ENCODE data around the gene RGS17.
"Not testable (repeated sequence)": the region's sequence is repeated elsewhere in the genome, so short reads cannot be mapped to it uniquely, and the experiment has no call there.

The RGS17 gene, protein sequence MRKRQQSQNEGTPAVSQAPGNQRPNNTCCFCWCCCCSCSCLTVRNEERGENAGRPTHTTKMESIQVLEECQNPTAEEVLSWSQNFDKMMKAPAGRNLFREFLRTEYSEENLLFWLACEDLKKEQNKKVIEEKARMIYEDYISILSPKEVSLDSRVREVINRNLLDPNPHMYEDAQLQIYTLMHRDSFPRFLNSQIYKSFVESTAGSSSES

DNA sequence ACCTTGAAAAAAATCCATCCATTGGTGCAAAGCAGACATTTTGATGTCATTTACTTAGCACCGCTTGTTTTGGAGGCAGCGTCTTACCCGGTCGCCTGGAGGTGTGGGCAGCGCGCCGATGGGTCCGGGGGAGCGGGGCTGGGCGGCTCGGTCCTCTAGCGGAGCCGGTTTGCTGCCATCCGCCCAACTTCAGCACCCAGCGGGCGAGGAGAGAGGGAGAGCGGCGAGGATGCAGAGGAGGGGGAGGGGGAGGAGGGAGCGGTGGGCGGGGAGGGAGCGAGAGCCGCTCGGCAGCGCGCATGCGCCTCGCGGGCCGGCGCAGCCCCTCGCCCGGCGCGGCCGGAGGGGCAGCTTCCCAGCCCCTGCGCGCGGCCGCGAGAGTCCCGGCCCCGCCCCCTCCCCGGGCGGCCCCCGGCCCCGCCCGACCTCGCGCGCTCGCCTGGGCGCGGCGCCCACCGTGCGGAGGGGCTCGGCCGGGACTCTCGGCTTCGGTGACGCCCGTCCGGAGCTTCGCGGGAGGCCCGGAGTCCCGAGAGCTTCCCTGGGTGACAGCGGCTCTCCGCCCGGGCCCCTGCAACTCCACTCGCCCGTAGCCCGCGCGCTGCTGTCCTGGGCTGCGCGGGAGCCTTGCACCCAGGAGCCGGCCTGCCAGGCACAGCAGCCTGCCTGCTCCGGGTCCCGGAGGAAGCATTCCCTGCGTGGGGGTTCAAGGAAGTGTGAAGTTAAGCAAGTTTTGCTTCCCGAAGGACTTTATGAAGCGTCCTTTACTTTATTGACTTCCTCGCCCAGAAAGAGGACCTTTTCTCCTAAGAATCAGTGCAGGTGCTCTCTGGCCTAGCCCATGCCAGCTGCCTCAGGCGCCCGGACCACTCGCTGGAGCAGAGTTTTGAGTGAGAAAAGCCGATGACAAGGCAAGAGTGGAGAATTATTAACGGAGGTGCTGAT lies at the start of gene RGS17:
RGS17 (minus strand) TSS at position 246 of the 945 bp plus-strand sequence. CDS start 87,264 bp downstream, outside the sequence.
- peak; percentile 92 for DNase-seq (ENCODE audit: low spot score)

DNA sequence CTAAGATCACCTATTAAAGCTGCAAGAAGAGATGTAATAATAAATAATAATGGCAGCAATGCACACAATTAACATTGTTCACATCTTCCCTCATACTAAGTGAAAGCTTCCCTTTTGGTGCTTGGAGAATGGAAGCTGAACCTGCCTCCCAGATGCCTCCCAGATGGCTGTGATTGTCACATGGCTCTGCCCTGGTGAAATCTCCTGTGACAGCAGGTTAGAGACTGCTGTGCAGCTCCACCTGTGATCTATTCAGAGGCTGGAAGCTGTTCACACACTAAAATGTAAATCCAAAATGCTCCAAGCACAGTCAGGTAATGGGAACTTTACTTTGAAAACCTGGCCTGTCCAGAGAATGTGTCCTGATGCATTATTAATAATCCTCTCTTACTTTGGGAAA lies 41.7 kb upstream of the RGS17 start:
- no peak for DNase-seq (ENCODE audit: low spot score)

DNA sequence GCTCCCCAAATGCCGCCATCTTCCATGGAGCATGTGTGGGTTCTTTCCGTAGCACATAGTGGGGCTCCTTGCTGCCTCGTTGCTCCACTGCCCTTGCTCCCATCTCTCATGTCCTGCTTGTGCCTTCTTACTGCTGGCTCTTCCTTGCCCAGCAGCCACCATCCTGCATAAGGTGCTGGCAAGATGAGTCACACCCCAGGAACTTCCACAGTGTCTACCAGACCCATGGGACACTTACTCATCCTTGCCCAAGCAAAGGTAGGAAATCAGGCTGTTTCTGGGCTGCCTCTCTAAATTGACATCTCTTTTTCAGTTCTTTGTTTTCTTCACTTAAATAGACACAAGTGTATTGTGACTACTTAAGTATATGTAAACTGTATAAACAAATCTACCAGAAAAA lies 39.4 kb upstream of the RGS17 start:
- DNase-seq (ENCODE audit: low spot score): peak; percentile 46

DNA sequence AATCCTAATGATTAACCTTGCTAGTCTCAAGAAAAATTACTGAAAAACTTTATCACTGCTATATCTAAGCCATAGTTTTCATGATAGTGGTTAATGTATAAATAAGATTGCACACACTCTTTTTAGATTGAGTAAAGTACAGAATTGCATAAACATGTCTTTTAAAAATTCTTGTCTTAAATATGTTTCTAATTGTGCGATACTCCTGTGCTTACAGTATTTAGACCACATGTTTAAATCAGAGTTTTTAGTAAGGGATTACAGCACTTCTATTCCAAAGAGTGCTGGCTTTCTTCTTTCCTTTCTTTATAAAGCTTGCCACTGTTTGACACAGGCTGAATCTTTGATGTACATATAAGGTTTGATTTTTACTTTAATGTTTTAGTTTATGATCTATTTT lies 36.8 kb upstream of the RGS17 start:
- DNase-seq (ENCODE audit: low spot score): peak; percentile 3

DNA sequence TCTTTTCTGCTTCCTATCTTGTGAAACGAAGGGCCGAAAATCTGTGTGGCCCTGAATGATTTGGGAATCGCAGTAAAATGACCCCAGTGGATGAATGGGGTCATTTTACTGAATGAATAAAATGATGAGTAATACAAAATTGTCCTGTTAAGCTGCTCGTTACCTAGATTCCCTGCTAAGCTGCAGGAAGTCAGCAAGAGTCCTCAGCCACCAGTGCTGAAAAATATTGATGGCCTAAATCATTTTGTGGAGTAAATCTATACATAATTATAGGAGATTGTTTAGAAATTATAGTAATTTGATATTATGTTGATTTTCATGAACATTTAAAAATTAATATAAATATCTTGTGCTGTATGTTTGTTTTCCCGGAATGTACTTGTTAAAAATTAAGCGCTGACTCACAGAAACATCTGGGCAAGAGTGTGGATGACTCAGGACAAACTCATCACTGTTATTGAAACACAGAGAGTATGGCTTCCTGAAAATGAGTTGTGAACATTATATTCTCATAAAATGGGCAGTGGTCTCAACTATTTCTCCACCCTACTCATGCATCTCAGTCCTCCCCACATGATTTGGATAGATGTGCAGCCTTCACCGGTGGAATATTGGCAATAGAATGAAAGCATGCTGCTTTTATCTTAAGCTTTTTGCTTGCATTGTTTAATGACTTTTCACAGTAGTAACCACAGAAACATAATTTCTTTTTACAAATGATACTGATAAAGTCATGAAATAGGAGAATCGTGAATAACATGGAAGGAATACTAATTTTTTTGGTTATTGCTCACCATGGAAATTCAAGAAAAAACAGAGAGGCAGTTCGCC lies 36.2 kb upstream of the RGS17 start:
- peak; percentile 65 for DNase-seq (ENCODE audit: low spot score)

DNA sequence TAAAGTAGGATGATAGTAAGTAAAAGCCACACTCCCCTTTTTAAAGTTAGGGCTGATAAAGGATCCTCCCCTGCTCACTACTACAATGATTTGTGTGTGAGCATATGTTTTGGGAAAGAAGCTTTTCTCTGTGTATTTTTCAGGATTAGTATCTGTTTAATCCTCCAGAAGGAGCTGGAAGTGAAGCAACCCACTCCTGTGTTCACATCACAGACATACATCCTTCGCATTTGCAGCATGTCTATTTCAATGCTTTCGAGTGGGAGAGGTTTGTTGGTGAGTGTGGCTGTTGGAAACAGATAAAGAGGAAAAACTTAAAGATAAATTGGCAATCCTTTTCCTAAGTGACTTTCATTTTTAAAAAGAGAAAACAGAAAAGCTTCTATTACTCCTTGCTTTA lies 31.6 kb upstream of the RGS17 start:
- DNase-seq (ENCODE audit: low spot score): no peak

DNA sequence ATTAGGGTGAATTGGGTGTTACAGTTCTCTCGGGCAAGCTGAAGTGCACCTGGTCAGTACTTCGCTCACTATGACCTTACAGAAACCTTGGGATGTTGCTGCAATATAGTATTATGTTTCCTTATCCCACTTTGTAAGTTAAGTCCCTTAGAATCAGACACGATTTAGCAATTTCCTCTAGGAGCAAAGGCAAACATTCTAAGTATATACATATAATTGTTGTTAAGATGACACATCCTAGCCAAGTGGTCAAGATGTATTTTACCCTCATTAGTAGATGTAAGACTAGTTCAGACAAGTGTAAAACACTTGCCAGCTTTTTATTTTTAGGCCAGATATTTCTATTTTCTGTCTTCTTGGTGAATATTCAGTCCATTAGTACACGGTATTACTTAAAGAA lies 31.1 kb upstream of the RGS17 start:
- DNase-seq (ENCODE audit: low spot score): no peak

DNA sequence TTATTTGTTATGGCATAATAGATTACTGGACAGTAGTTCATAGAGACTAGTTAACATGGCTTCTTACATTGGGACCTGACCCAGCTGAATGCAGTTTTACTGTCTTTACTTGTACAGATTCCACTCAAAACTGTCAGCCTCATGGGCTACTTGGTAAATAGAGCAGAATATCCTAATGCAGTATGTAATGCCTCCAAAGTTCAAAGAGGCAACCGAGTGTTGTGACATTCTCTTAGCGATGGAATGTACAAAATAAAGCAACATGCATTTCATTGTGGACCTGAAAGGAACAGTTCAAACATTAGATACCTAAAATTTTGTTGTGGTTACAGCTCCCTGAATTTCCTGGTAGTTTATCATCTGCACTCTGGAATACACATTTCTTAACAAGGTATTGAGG lies 29.1 kb upstream of the RGS17 start:
- DNase-seq (ENCODE audit: low spot score): no peak

DNA sequence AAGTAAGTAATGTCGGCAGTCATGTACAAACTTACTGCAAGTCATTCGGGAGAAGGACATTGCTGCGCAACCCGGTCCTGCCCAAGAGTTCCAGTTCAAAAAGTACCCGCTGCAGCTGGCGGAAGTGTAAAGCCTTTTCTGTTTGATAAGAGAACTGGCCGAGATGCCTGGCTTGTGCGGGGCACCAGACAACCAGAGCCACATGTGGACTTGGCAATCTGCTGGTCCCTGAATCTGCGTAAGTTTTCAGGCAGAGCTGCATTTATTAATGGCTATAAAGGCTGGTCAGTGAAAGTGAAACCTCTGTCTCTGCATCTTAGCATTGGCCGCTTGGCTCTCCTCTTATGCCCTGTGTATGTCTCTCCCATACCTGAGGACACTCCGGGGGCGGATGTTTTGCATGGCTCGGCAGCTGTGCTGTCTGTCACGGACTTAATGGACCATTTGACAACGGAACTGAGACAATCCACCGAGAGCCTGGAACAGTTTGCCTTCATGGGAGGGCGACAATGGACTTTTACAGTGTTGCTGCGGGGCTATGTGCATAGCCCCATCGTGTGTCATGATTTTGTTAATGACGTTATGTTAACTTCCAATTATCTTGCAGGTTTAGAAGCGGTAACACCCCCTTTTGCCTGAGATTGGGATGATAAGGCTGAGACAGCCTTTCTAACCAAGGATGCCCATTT lies 19.8 kb upstream of the RGS17 start:
- DNase-seq (ENCODE audit: low spot score): no peak

DNA sequence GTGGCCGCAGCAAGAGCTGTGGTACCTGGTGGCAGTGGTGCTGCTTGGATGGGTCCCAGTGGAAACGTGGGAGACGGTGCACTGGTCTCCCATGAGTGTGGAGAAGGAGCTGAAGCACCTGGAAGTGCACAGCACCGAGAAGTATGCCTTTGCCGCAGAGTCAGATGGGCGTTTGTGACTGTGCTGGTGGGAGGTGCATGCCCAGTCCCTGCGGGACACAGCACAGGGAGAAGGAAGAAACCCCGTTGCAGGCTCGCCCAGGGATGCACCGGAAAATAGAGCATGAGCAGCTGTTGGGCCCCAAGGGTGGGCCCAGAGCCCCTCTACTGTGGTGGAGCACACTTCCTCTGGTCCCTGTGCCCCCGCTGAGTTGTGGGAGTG lies 19.3 kb upstream of the RGS17 start:
- no peak for DNase-seq (ENCODE audit: low spot score)

DNA sequence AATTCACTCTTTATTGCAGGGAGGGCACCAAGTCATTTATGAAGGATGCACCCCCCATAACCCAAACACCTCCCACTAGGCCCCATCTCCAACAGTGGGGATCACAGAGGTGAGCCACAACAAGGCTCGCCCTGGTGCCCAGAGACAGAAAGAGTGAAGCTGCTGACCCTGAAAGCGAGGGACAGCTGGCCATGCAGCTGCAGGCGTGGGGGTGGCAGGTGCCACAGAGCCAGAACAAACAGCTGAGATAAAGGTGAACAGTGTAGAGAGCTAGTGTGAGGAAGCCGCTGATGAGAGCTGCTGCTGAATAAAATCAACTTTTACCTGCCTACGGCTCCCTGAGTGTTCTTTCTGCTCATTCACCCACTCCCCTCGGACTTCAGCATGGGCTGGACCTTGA lies 18.8 kb upstream of the RGS17 start:
- no peak for DNase-seq (ENCODE audit: low spot score)

DNA sequence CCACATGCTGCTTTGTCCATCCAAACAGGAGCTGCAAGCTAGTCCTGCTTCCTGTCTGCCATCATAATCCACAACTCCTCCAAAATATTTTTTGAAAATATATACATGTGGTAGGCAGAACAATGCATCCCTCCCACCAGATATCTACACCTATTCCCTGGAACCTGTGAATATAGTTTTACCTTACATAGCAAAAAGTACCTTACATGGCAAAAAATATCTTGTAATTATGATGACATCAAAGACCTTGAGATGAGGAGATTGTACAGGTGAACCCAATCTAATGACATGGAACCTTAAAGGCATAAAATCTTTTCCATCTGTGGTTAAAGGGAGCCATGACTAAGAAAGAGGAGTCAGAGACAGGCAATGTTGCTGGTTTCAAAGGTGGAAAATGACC lies 15.3 kb upstream of the RGS17 start:
- DNase-seq (ENCODE audit: low spot score): no peak

DNA sequence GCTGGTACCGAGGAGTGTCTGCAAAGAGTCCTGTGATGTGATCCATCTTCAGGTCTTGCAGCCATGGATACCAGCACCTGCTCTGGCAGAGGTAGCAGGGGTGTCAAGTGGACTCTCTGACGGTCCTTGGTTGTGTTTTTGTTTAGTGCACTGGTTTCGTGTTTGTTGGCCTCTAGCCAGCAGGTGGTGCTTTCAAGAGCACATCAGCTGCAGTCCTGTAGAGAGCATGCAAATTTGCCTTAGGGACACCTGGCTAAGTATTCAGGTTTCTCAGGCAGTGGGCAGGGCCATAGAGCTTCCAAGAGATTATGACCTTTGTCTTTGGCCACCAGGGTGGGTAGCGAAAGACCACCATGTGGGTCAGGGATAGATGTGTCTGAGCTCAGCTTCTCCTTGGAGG lies 14.5 kb upstream of the RGS17 start:
- DNase-seq (ENCODE audit: low spot score): no peak

DNA sequence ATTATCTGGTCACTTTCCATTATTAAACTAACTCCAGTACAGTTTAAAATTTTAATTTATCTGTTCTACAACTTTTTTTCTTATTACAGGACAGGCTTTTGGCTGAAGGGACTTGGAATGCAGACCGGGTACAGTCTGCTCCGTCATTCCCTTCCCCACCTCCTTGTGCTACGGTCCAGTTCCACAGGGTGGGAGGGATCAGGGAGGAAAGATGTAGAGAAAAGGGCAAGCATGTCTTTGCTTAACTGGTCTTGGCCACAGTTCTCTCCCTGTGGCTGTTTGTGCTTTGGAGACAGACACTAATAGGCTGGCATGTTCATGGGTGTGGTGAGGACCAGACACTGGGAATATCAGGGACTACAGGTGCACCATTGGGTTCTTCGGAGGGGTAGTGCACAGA lies 12.1 kb upstream of the RGS17 start:
- DNase-seq (ENCODE audit: low spot score): no peak

DNA sequence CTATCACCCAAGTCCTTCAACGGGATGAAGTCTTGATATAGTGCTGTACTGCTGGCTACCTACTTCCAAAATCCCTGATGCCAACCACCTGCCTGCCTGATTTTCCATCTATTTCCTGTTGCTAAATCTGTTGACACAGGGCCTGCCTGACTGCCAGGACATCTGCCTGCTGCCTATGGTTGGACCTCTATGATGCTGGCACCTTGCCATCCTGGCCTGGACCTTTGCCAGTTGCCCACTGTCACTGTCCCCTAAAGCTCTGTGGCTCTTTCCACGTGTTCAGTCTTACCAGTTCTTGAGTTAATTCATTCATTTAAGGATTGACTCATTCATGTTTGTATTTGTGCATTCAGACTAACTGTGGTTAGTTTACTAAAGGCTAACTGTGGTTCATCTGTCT lies 9.2 kb upstream of the RGS17 start:
- no peak for DNase-seq (ENCODE audit: low spot score)

DNA sequence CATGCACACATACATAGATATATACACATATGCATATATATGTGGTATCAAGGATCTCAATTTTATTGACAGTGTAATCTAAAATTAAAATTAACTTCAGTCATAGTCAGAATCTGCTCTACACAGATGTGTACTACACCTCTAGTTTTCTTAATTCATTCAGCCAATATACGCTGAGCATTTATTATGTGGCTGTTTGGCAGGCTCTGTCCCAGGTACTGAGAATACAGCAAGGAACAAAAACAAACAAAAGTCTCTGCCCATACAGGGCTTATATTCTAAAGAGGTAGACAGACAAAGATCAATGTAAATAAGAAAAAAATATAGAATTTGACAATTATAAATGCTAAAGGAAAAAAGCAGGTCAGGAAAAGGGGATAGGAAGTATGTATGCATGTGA lies 7.8 kb upstream of the RGS17 start:
- no peak for DNase-seq (ENCODE audit: low spot score)

DNA sequence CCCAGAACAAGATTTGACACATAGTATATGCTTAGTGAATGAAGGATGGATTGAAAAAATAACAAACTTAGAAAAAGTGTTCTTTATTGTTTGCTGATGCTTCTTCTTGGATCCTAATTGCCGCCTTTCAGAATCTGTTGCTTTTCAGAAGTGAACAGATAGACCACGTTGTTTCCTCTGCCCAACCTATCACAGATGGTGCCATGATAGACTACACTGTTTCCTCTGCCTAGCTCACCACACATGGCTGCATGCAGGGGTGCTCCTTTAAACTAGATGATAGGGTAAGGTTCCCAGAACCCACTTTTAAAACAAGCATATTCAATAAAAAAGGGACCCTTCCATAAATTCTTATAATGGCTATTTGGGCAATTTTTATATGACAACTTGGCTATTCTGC lies 4.6 kb upstream of the RGS17 start:
- no peak for DNase-seq (ENCODE audit: low spot score)

DNA sequence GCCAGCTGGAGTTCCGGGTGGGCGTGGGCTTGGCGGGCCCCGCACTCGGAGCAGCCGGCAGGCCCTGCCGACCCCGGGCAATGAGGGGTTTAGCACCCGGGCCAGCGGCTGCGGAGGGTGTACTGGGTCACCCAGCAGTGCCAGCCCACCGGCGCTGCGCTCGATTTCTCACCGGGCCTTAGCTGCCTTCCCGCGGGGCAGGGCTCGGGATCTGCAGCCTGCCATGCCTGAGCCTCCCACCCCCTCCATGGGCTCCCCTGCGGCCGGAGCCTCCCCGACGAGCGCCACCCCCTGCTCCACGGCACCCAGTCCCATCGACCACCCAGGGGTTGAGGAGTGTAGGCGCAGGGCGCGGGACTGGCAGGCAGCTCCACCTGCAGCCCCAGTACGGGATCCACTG lies 2.6 kb upstream of the RGS17 start:
- not testable (repeated sequence) for DNase-seq (ENCODE audit: low spot score)

DNA sequence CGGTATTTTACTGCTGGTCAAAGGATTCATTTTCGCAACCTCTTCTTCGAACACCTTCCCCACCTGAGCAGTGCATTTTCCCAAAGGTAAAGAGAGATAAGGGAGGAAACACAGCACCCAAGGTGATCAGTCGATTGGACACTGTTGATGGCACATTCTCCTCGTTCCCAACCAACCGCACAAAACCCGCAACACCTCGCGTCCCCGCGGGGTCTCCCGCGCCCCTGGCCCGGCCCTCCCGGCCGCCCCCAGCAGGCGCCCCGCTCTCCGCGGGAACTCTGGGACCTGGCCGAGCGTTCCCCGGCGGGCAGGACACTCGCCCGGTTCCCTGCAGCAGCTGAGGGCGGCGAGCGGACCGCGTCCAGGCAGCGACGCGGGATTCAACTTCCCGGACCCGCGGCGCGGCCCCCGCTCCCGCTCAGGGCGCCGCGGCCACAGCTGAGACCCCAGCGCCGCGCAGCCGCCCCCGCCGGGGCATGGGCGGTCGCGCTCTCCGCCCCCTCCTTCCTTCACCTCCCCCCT lies 506 bp downstream of the RGS17 start:
- DNase-seq (ENCODE audit: low spot score): peak; percentile 14

DNA sequence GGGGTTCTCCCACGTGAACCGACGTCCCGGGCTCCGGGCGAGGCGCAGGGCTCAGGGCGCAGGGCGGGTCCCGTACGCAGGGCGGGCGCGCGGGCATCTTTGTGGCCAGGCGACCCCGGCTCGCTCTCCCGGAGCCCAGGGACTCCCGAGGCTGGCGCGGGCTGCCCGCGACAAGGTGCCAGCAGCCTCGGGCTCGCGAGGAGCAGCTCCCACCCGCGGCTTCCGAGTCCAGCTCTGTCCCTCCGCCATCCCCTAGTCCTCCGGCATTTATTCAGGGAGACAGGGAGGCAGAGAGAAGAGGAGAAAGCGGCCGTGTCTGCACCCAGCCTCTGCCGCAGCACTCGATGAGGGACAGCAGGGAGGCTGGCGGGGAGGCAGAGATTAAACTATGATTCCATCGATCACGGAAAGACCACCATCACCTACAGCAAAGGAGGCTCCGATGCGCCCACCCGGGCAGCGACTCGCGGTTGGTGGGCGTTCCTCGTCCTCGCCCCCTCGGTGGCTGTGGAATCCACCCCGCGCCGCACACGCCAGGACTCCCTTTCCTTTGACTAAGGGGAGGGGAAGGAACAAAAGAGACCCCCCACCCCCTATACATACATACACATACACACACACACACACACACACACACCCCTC lies 1.1 kb downstream of the RGS17 start:
- DNase-seq (ENCODE audit: low spot score): peak; percentile 18

DNA sequence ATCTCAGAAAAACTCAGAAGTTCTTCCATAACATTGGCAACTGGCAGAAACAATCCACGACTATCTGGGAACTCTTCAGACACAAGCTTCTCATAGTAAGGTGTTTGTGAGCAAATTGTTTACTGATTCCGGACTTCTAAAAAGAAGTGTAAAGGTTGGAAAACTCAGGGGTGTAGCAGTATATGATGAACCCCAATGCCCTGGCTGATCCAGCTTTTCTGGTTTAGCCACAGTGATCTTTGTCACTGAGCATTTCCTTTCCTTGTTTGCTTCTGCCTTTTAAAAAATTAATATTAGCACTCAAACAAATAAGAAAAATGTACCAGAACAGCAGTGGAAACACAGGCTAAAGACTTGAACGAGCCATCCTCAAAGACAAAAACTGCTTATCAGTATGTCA lies 4.9 kb downstream of the RGS17 start:
- DNase-seq (ENCODE audit: low spot score): no peak

Measured in AG08395 (cell line).